K562 (cell line): Measurements from ENCODE around the gene AGPAT4. TPM values are rescaled to one million over a fixed set of nuclear protein-coding genes. Genes with fewer than 3 reads are reported as not detected.

ENCODE experiments used
- CTCFL ChIP-seq: IDR thresholded peaks from 2 replicates; pipeline ENCODE4 v1.6.1; 2011; ENCODE audit warnings: borderline replicate concordance, low read depth, mild to moderate bottlenecking, moderate library complexity, low read length; ENCODE audit not compliant: insufficient read depth, poor library complexity, severe bottlenecking
- CXXC5 ChIP-seq: fragments of 250-450 bp; sonication (Bioruptor Pico); IDR thresholded peaks from 2 replicates; pipeline ENCODE4 v1.8.0; 2022; ENCODE audit warnings: inconsistent platforms, mild to moderate bottlenecking, moderate library complexity
- FOSL1 ChIP-seq: fragments of 200-800 bp; sonication (Bioruptor generic); conservative IDR thresholded peaks from 2 replicates; pipeline ENCODE4 v1.6.1; 2016; ENCODE audit warnings: missing genetic modification characterization, missing compliant biosample characterization
- HBP1 ChIP-seq: fragments of 450-650 bp; formaldehyde crosslinking; IDR thresholded peaks from 2 replicates; pipeline ENCODE4 v1.4.0; 2022; ENCODE audit warnings: missing genetic modification characterization
- HES1 ChIP-seq: fragments of 450-650 bp; IDR thresholded peaks from 2 replicates; pipeline ENCODE4 v1.6.1; 2016; ENCODE audit warnings: low read depth, mild to moderate bottlenecking, moderate library complexity
- HMGN3 ChIP-seq: IDR thresholded peaks from 2 replicates; pipeline ENCODE4 v1.6.1; 2011; ENCODE audit warnings: borderline replicate concordance, low read depth, mild to moderate bottlenecking, mixed read lengths, low read length; ENCODE audit not compliant: insufficient read length; ENCODE audit errors: extremely low read depth
- KDM1A ChIP-seq, 2 experiments: fragments of 450-650 bp; IDR thresholded peaks; 2 replicates each; pipeline ENCODE4 v1.6.1; 2016; ENCODE audit warnings: mild to moderate bottlenecking in 2 of 2
- NFXL1 ChIP-seq: fragments of 450-650 bp; formaldehyde crosslinking; IDR thresholded peaks from 2 replicates; pipeline ENCODE4 v1.4.0; 2021; ENCODE audit warnings: mild to moderate bottlenecking
- OTX1 ChIP-seq: fragments of 450-650 bp; formaldehyde crosslinking; IDR thresholded peaks from 2 replicates; pipeline ENCODE4 v1.4.0; 2022; ENCODE audit warnings: mild to moderate bottlenecking
- SMARCA4 ChIP-seq: fragments of 450-650 bp; IDR thresholded peaks from 2 replicates; pipeline ENCODE4 v1.6.1; 2016
- SMARCA5 ChIP-seq: fragments of 450-650 bp; IDR thresholded peaks from 2 replicates; pipeline ENCODE4 v1.6.1; 2016
- SNIP1 ChIP-seq: fragments of 450-650 bp; IDR thresholded peaks from 2 replicates; pipeline ENCODE4 v1.7.1; 2017; ENCODE audit warnings: low read depth, mild to moderate bottlenecking
- SRSF7 ChIP-seq: fragments of 200-400 bp; formaldehyde crosslinking; optimal IDR thresholded peaks from 2 replicates; pipeline ENCODE3; 2017; ENCODE audit warnings: mild to moderate bottlenecking, low read depth, low read length
- TAL1 ChIP-seq: fragments of 450-650 bp; IDR thresholded peaks from 2 replicates; pipeline ENCODE4 v1.6.1; 2016; ENCODE audit warnings: mild to moderate bottlenecking
- THRA ChIP-seq: fragments of 450-650 bp; IDR thresholded peaks from 2 replicates; pipeline ENCODE4 v1.6.1; 2017; ENCODE audit warnings: mild to moderate bottlenecking, moderate library complexity
- ZBTB8A ChIP-seq: fragments of 450-650 bp; IDR thresholded peaks from 2 replicates; pipeline ENCODE4 v1.6.1; 2018; ENCODE audit warnings: mild to moderate bottlenecking, moderate library complexity; ENCODE audit not compliant: partially characterized antibody
- ZNF263 ChIP-seq: sonication (generic); formaldehyde crosslinking; IDR thresholded peaks from 2 replicates; pipeline ENCODE4 v1.8.0; 2022; ENCODE audit warnings: mild to moderate bottlenecking, missing genetic modification reagents, borderline replicate concordance
- ZNF561 ChIP-seq: fragments of 450-650 bp; formaldehyde crosslinking; conservative IDR thresholded peaks from 2 replicates; pipeline ENCODE4 v1.4.0; 2020; ENCODE audit warnings: mild to moderate bottlenecking, moderate library complexity
- ZNF668 ChIP-seq: fragments of 250-450 bp; sonication (Bioruptor Pico); IDR thresholded peaks from 2 replicates; pipeline ENCODE4 v1.8.0; 2022; ENCODE audit warnings: mild to moderate bottlenecking, inconsistent platforms
- ZNF707 ChIP-seq: fragments of 250-450 bp; sonication (Bioruptor Pico); conservative IDR thresholded peaks from 2 replicates; pipeline ENCODE4 v1.8.0; 2022; ENCODE audit warnings: inconsistent platforms, mild to moderate bottlenecking, moderate library complexity
- ZNF717 ChIP-seq: fragments of 250-450 bp; sonication (Bioruptor Pico); IDR thresholded peaks from 2 replicates; pipeline ENCODE4 v1.5.0; 2021
- ZNF740 ChIP-seq, 3 experiments: fragments of 200-800 bp in 1 of 3; sonication (Bioruptor generic) in 1 of 3; sonication (generic) in 1 of 3; formaldehyde crosslinking in 1 of 3; IDR thresholded peaks; 2 replicates each; pipeline versions ENCODE4 v1.6.1 to v1.8.0; 2016 to 2022; ENCODE audit warnings: mild to moderate bottlenecking in 2 of 3, missing compliant biosample characterization in 2 of 3, missing genetic modification characterization in 2 of 3, missing genetic modification reagents in 1 of 3
- ZNF79 ChIP-seq: fragments of 250-450 bp; sonication (Bioruptor Pico); IDR thresholded peaks from 2 replicates; pipeline ENCODE4 v1.4.0; 2020; ENCODE audit warnings: low read depth, mild to moderate bottlenecking, moderate library complexity
- polyA plus RNA-seq, 8 experiments: library from polyadenylated mRNA; depleted of rRNA in 4 of 8; stranded (reverse) in 5 of 8; unstranded in 3 of 8; fragments of >200 nt; fragmentation: Nextera tagmentation in 2 of 8; fragmentation: Illumina TruSeq in 1 of 8; extraction: Ambion mirVana in 2 of 8; extraction: Trizol in 1 of 8; gene quantifications; 2 replicates each; pipeline versions ENCODE4 v1.2.1 to v1.2.3, GENCODE V29; 2011 to 2014; ENCODE audit warnings: inconsistent platforms in 1 of 8, missing spikeins in 1 of 8
- total RNA-seq, 7 experiments: library from RNA; depleted of rRNA in 6 of 7; stranded (reverse); fragments of >200 nt in 6 of 7; fragmentation: Illumina TruSeq in 2 of 7; extraction: Trizol in 2 of 7; gene quantifications; 2 replicates each; pipeline versions ENCODE4 v1.2.1 to v1.2.3, GENCODE V29; 2011 to 2021; ENCODE audit warnings: low replicate concordance in 1 of 7

Gene AGPAT4
- total and polyA plus RNA-seq, 9 of the 15 experiments (the other 6 are each of a cell fraction or from before 2014, with no cell fraction given) = 2.2 to 15.0 (median 5.7) TPM

- TF ChIP-seq ZNF707 (CRISPR knock-in tag) = no peak
- TF ChIP-seq CXXC5 (CRISPR knock-in tag) = no peak
- TF ChIP-seq FOSL1 = peak; percentile 96
- no peak for TF ChIP-seq ZNF561
- no peak; the same call in 1 of the 2 replicates for TF ChIP-seq TAL1
- no peak for TF ChIP-seq ZBTB8A
- no peak for TF ChIP-seq ZNF263
- TF ChIP-seq ZNF668 (CRISPR knock-in tag) = no peak
- no peak for TF ChIP-seq NFXL1
- TF ChIP-seq OTX1 (CRISPR knock-in tag) = no peak
- TF ChIP-seq SRSF7 = no peak
- TF ChIP-seq HBP1 = no peak
- no peak for TF ChIP-seq HES1
- TF ChIP-seq KDM1A (IDR thresholded peaks at IDR 0.05) = peak in 1 of 2 experiments; percentile 38; a peak in 2 of 4 replicates
- TF ChIP-seq HMGN3 = no peak
- peak; percentile 88 for TF ChIP-seq SMARCA4
- TF ChIP-seq SMARCA5 = no peak
- TF ChIP-seq ZNF740 (CRISPR knock-in tag; IDR thresholded peaks at IDR 0.05) = no peak
- no peak for TF ChIP-seq ZNF740 (tag; IDR thresholded peaks at IDR 0.05)
- TF ChIP-seq ZNF717 (CRISPR knock-in tag) = no peak
- TF ChIP-seq SNIP1 = no peak
- no peak for TF ChIP-seq CTCFL
- no peak for TF ChIP-seq THRA
- TF ChIP-seq ZNF79 (CRISPR knock-in tag) = no peak
Measured at GRCh38 chr6:161228921-161229591, 44.8 kb downstream of the AGPAT4 start (continued).
